ENCODE measurements around the gene ANKRD28. TPM values are rescaled to one million over a fixed set of nuclear protein-coding genes. Genes with fewer than 3 reads are reported as not detected.

ANKRD28 gene
- total RNA-seq, 2 donors from 2014 or later: 33.4 to 37.1 TPM

DNA sequence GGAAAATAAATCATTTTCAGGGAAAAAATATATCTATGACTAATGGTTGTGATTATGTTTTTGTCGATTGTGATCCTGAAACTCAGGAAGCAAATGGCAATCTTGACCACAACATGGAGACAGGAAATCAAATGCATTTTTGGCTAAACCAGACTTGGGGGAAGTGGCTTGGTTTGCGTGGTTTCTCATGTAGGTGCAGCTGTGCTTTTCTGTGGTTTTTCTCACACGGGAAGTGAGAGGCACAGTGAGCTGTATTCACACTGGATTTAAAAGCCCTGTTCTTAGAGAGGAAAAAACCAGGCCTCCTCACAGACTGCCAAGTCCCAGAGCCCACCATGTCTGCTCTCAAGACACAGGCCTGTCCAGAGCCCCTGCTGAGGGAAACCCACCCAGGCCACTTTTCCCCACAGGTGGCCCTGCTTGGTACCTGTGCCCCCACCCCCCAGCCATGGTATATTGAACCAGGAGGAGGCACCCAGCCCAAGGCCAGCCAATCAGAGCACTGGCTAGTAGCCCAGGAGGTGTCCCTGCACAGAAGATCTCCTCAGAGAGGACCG, 150.1 kb downstream of the ANKRD28 start:
- Mint-ChIP-seq H3K27me3 (ENCODE audit: insufficient read depth) (no peaks in the 10 kb centered on the region), H3K36me3 (ENCODE audit: low read depth) (peaks cover 28% of the 10 kb centered on the region), H3K4me1 (no peaks in the 10 kb centered on the region), H3K4me3 (no peak overlapping the region), H3K9me3 (peaks cover 2% of the 10 kb centered on the region), H3K27ac (no peak overlapping the region)
- 94 to 95% methylated on average over 2 to 4 of the region's 4 CpGs for WGBS, 2 experiments (ENCODE audit: insufficient coverage in 1 of 2, insufficient read length in 1 of 2)
- H3K4me1 ChIP-seq (ENCODE audit: control insufficient read depth, insufficient read depth, low read length): no peaks in the 10 kb centered on the region
- no peaks in the 10 kb centered on the region for H3K9me3 ChIP-seq (ENCODE audit: control insufficient read depth, low read length)
- DNase-seq: no peak
- TF ChIP-seq, protein P1, sequence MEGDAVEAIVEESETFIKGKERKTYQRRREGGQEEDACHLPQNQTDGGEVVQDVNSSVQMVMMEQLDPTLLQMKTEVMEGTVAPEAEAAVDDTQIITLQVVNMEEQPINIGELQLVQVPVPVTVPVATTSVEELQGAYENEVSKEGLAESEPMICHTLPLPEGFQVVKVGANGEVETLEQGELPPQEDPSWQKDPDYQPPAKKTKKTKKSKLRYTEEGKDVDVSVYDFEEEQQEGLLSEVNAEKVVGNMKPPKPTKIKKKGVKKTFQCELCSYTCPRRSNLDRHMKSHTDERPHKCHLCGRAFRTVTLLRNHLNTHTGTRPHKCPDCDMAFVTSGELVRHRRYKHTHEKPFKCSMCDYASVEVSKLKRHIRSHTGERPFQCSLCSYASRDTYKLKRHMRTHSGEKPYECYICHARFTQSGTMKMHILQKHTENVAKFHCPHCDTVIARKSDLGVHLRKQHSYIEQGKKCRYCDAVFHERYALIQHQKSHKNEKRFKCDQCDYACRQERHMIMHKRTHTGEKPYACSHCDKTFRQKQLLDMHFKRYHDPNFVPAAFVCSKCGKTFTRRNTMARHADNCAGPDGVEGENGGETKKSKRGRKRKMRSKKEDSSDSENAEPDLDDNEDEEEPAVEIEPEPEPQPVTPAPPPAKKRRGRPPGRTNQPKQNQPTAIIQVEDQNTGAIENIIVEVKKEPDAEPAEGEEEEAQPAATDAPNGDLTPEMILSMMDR (conservative IDR thresholded peaks at IDR 0.05): no peak
- H3K9ac ChIP-seq (ENCODE audit: extremely low read depth, low read length, poor library complexity, severe bottlenecking): no peak overlapping the region
- no peak overlapping the region for H3K27ac ChIP-seq (ENCODE audit: low read depth, low read length)
- no peak overlapping the region for H3K4me3 ChIP-seq (ENCODE audit: low read length)
- no peaks in the 10 kb centered on the region for H3K27me3 ChIP-seq (ENCODE audit: control insufficient read depth, insufficient read depth, low read length, poor library complexity, severe bottlenecking)
- H3K36me3 ChIP-seq (ENCODE audit: control insufficient read depth, insufficient read depth, low read length): peaks cover 6% of the 10 kb centered on the region

DNA sequence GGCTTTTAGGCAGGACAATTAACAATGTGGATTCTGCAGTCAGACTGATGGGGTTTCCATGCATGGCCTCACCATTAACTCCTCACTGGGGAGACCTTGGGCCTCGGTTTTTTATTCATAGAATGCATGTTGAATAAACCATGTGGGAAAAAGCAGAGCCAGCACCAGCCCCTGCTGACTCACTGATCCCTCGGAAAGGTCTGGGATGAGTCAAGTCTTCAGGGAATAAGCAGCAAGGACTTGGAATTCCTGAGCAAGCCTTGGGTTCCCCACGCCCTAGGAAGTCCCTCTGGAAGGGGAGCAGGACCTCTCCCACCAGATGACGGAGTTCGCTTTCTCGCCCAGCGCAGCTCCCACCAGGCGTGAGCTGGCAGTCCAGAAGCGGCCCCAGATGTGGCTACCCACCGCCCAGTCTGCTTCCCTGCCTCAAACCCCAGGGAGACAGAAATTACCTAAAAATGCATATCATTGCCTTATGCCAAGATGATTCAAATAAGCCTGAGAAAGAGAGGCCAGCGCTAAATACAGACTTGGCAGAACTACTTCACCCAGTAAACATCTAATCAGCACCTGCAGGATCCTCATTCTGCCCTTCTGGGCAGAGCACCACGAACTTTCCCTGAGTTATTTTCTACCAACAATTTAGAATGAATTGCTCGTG, 150.8 kb downstream of the ANKRD28 start:
- no peak overlapping the region for H3K4me3 Mint-ChIP-seq
- no peak overlapping the region for H3K9ac ChIP-seq (ENCODE audit: extremely low read depth, low read length, poor library complexity, severe bottlenecking)
- WGBS, 2 experiments (ENCODE audit: insufficient coverage in 1 of 2, insufficient read length in 1 of 2): 81 to 85% methylated on average over 9 to 13 of the region's 13 CpGs

DNA sequence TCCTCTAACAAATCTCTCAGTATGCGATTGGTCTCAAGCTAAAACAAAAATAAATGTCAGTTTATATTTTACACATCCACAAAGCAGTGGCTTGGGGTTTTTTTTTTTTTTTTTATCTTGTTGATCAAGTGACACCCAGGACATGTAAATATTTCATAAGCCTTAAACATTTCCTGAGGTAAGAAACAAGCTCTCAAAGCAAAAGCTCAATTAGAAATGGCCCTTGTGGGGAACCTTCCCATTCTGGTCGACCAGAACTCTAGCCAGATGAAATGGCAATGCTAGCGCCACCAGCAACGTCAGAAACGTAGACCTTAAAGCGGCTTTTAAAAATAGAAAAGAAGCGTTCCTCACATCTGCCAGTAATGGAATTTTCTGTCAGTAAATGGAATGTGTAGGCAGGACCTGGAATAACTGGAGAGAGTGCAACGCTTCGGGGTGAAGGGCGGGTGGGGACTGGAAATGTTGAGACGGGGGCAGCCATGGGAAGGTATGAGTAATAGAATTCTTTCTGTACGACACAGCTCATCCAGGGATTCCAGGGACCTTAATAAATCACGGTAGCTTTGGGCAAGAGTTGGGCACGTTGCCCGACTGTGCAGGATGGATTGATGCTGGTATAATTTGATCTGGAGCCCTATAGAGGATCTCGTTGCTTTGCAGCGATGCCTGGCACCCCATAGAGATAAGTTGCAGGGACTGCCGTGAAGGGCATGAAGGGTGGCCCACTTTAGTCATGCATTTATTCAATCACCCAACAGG, 151.9 kb downstream of the ANKRD28 start:
- WGBS, 2 experiments (ENCODE audit: insufficient coverage in 1 of 2, insufficient read length in 1 of 2): 90 to 92% methylated on average over 13 to 18 of the region's 18 CpGs
- no peak overlapping the region for H3K9ac ChIP-seq (ENCODE audit: extremely low read depth, low read length, poor library complexity, severe bottlenecking)
- H3K9me3 ChIP-seq (ENCODE audit: control insufficient read depth, low read length): no peaks in the 10 kb centered on the region
- no peaks in the 10 kb centered on the region for H3K4me1 Mint-ChIP-seq
- H3K4me1 ChIP-seq (ENCODE audit: control insufficient read depth, insufficient read depth, low read length): no peaks in the 10 kb centered on the region
- H3K27ac Mint-ChIP-seq: no peak overlapping the region
- peaks cover 37% of the 10 kb centered on the region for H3K36me3 Mint-ChIP-seq (ENCODE audit: low read depth)
- no peaks in the 10 kb centered on the region for H3K27me3 ChIP-seq (ENCODE audit: control insufficient read depth, insufficient read depth, low read length, poor library complexity, severe bottlenecking)
- no peak for DNase-seq
- H3K4me3 Mint-ChIP-seq: no peak overlapping the region
- no peak overlapping the region for H3K4me3 ChIP-seq (ENCODE audit: low read length)
- H3K27me3 Mint-ChIP-seq (ENCODE audit: insufficient read depth): no peaks in the 10 kb centered on the region
- TF ChIP-seq, protein P1 (conservative IDR thresholded peaks at IDR 0.05): no peak
- no peak overlapping the region for H3K27ac ChIP-seq (ENCODE audit: low read depth, low read length)
- peaks cover 6% of the 10 kb centered on the region for H3K36me3 ChIP-seq (ENCODE audit: control insufficient read depth, insufficient read depth, low read length)
- H3K9me3 Mint-ChIP-seq: peaks cover 2% of the 10 kb centered on the region

More for the DNA sequence above, 150.8 kb downstream of the ANKRD28 start:
- Mint-ChIP-seq H3K27me3 (ENCODE audit: insufficient read depth) (no peaks in the 10 kb centered on the region), H3K9me3 (peaks cover 2% of the 10 kb centered on the region), H3K4me1 (no peaks in the 10 kb centered on the region), H3K27ac (no peak overlapping the region), H3K36me3 (ENCODE audit: low read depth) (peaks cover 32% of the 10 kb centered on the region)
- Histone ChIP-seq H3K27me3 (ENCODE audit: control insufficient read depth, insufficient read depth, low read length, poor library complexity, severe bottlenecking) (no peaks in the 10 kb centered on the region), H3K27ac (ENCODE audit: low read depth, low read length) (no peak overlapping the region), H3K4me3 (ENCODE audit: low read length) (no peak overlapping the region), H3K36me3 (ENCODE audit: control insufficient read depth, insufficient read depth, low read length) (peaks cover 6% of the 10 kb centered on the region), H3K4me1 (ENCODE audit: control insufficient read depth, insufficient read depth, low read length) (no peaks in the 10 kb centered on the region), H3K9me3 (ENCODE audit: control insufficient read depth, low read length) (no peaks in the 10 kb centered on the region)
- TF ChIP-seq, protein P1 (conservative IDR thresholded peaks at IDR 0.05): no peak
- DNase-seq: peak; percentile 70
